ENCODE results near the gene GOLPH3.

- TF ChIP-seq EZH2 (IDR thresholded peaks at IDR 0.05; ENCODE audit: borderline replicate concordance, low read length): no peak
- TF ChIP-seq CTCF (conservative IDR thresholded peaks at IDR 0.05 in 1 of 2, IDR thresholded peaks at IDR 0.05 in 1 of 2; ENCODE audit: extremely low read depth in 1 of 2, insufficient read depth in 1 of 2, low read depth in 1 of 2, low read length in 2 of 2): no peak
Measured at GRCh38 chr5:32115985-32116384, 58.1 kb downstream of the GOLPH3 start.

Data from mammary epithelial cell (primary cell).